GM18907 (cell line): ENCODE results near the gene LTBP1.

ENCODE experiments used
- ATAC-seq: cut with Tn5 transposase; IDR thresholded peaks from one replicate; pipeline ENCODE4 v1.9.1; 2021; ENCODE audit warnings: mild to moderate bottlenecking, moderate library complexity; ENCODE audit not compliant: unreplicated experiment

Gene LTBP1

DNA sequence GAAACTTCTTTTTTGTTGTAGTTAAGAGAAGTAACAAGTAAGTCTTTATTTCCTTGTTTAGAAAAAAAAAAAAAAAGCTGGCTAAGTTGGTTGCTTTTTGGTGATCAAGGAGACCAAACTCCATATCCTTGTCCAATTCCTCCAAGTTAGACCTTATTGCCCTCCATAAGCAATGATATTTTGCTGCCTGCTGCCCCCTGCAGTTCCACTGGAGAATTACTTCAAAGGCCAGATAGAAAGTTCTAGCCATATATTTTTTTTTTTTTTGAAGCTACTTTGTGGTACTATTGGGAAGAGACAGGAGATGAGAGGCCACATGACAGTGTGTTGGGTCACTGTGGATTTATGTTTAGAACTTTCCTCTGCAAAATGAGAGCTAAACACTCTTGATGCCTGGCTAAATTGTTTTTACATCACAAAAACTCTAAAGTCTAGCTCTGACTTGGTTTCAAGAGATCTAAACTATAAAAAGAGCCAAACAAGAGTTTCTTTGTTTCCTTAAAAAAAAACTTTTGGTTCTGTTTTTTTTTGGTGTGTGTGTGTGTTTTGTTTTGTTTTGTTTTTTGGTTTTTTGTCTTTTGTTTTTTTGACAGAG lies 449.0 kb downstream of the LTBP1 start:
- no peak for ATAC-seq

DNA sequence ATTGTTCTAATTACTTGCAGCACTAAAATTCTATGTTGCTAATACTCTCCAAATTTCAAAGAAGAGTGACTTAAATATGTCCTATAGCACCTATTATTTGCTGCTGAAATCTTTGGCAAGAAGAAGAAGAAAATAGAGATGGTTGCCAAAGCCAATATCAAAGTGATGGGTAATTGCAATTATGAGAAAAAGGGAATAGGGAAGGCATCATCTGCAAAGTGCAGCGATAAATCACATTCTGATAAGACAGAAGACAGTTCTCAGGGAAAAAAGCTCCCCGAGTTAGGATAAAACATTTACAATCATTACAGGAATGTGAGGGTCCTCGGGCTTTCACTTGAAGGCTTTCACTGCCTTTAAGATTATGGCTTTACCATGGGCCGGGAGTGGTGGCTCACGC lies 457.6 kb downstream of the LTBP1 start:
- ATAC-seq, result no peak

DNA sequence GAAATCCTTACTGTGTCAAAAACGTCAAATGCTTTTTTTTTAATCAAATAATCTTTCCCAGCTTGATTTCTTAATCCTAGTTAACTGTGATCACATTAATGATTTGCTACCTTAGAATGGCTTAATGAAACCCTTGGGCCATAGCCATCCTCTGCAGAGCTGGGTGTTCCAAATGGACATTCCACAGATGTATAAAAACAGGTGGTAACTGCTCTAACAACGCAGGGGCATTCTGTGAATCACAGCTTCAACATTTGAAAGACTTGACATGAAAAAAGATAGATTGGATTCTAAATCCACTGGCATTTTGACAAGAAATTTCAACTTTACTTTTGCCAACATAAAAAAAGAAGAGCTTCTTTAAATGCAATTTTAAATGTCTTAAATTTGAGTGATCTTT lies 459.9 kb downstream of the LTBP1 start:
- ATAC-seq, result no peak

DNA sequence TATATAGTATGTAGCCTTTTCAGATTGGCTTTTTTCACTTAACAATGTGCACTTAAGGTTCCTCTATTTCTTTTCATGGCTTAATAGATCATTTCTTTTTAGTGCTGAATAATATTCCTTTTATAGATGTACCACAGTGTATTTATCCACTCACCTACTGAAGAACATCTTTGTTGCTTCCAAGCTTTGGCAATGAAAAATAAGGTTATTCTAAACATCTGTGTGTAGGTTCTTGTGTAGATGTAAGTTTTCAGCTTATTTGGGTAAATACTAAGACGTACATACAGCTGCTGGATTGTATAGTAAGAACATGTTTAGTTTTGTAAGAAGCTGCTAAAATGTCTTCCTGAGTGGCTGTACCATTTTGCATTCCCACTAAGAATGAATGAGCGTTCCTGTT lies 461.4 kb downstream of the LTBP1 start:
- no peak for ATAC-seq

DNA sequence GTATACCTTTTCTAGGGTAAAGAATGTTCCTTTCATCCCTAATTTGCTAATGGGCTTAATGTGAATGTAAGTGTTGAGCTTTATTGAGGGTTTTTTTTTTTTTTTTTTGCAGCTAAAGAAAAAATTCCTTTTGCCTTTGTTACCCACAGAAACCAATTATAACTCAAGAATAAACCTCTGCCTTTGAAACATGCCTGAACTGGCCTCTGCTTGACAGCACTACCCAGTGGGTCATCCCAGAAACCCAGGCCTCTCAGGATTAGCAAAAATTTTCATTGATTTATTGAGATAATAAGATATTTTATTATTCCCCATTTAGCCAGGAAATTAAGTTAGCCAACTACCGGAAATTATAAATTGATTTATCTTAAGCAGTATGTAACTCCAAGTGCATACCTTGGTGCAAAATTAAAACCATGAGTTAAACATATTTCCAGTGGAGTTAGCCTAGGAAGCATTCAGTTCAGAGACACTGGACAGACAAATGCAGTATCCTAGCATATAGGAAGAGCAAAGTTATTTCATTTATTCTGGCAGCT lies 462.7 kb downstream of the LTBP1 start:
- no peak for ATAC-seq

DNA sequence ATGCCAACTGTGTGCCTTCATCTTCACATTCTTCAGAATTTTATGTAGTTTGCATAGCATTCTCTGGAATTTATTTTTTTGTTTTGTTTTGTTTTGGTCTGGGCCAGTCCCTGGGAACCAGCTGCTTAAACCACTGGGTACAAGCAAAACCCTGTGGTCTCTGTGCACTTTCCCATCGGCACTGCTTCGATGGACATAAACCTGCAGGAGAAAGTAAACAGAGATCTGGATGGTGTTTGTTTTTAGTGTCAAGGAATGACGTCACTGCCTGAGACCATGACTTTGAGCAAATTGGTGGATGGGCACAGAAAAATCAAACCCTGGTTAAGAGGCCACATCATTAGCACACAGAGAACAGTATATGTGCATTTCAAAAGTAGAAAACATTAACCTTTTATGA lies 465.0 kb downstream of the LTBP1 start:
- ATAC-seq, result no peak

DNA sequence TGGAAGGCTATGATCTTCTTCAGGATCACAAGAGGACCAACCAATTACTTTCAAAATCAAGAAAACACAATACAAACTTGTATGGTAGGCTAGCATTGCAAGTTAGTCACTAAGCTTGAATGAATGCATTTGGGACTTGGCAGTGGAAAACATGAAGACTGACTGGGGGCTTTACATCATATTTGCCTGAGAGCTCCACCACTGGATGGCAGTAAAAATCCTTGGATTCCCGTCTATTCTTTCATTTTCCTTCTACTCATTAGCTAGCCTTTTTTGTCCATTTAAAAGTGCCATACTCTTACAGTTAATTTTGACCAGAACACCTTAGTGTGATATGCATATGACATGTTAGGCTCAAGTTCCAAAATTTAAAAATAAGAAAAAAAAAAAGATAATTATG lies 466.2 kb downstream of the LTBP1 start:
- ATAC-seq, result no peak

DNA sequence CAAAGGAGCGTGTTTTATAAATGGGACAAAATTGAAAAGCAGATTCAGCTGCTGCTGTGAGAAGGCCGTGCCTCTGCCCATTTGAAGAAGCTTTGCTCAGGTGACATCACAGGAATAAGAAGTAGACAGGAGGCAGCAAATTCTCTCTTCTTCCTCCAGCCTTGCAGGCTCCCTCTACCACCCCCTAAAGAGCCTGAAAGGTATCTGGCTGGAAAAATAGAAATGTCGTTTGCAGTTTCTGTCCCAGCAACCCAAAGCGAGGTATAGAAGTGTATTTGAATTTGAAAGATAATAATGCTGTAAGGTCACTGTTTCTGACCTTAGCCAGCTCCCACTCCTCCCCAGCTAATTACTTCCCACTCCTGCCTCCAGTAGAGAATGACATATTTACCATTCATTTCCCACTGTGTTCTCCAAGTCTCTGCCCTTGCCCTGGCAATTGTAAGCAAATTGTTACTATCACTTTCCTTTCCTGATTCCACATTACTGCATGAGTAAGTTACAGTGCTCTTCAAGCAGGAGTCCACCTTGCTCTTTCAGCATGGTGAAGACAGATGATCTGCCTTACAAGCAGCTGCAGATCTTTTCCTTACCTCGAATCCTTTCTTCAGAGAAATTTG lies 472.9 kb downstream of the LTBP1 start:
- ATAC-seq, result no peak

DNA sequence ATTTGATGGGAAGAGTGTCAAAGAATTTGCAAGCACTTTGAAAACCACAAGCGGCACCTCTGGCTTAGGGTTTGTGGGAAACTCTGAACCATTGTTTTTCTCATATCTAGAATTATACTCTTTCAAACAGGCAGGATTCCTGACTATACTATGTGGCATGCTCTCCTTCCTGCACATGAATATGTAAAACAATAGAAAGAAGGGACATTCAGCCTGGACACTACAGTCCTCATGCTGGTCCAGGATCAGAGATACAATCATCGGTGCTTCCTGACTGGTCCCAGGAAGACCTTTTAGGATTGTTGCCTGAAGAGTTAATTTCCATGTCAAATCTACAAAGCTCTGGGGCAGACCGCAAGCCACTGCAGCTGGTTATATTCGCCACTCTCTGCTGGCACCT lies 474.0 kb downstream of the LTBP1 start:
- ATAC-seq, result no peak

DNA sequence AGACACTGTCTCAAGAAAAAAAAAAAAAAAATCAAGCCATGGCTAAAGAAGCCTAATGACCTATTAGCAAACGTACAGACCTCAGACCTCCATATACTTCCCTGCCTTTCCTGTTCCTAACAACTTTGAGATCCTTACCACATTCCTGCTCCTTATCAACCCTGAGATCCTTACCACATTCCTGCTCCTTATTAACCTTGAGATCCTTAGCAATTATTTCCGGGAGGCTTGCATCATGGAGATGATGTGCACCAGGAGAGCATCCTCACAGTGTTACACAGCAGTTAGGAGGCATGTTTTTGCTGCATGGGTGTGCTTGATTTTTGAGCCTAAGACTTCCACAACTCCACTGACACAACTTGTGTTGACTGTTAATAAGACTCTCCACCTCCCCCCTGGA lies 475.1 kb downstream of the LTBP1 start:
- no peak for ATAC-seq

DNA sequence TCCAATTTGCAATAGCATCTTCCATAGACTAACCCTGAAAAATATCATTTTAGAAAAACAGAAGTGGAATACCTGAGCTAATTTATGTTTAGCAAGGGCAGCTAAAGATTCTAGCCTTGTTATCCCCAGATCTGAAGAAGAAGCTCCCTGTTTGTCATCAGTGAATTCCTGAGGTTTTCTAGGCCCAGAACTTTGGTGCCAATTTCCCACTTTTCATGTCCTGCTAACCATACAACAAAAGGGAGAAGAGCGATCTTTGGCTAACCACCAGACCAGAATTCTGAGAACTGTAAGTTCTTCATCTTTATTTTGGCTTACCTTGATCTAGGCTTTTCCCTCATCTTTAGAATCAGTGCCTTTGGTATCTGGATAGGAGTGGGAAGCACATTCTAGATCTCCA lies 478.4 kb downstream of the LTBP1 start:
- no peak for ATAC-seq

DNA sequence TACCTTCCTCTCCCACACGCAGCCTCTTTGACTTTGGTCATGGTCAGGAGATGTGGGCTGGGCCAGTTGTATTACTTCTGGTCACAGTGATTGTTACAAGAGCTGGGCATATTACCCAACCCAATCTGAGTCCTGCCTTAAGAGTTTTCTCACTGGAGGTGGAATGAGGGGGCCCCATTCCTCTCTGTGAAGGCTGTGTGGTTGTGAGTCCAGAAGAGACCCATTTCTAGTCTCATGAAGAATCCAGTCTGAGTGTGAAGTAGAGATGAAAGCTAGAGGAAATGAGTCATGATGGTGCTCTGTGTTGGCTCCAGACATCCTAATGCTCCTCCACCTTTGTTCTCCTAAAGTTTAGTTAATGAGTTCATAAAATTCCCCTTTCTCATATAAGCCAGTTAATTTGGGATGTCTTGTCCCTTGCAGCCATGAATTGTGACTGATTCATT lies 478.9 kb downstream of the LTBP1 start:
- no peak for ATAC-seq

DNA sequence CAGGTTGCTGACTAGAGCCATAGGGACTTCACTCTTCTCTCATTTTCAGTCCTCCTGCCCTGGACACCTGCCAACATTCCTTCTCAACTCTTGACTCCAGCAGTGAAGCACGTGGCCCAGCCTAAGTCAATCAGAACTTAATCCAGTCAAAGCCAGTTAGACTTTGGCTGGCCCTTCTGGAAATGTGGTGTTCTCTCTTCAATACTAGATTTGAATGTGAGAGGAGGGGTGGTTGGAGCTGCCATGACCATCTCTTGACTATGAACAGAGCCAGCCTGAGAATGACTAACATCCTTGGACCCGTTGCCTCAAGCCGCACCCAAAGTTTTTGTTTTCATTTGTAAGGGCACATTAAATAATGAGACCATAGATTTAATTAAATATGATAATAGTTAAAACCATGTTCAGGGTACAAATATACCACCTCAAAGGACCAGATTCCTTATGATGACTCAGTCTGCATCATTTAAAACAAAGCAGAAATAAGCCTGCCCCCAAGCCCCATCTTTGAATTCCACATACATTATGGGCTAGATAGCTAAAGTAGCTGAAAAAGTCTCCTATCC lies 480.0 kb downstream of the LTBP1 start:
- ATAC-seq, result no peak

DNA sequence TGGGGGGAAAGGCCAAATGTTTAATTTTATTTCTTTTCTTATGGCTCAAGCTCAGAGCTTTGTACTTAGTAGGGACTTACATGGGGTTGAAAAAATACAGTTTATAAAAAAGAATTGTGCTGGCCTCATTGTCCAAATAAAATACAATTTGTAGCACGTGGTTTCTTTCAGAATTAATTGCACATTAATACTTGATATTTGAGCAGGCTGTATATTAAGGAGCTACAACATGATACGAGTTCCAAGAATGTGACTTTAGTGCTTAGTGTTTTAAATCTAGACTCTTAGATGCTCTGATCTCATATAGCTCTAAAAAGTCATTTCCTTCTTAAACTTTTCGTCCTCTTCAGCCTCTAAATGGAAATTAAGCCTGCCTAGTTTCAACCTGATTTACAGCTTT lies 483.3 kb downstream of the LTBP1 start:
- ATAC-seq, result no peak

DNA sequence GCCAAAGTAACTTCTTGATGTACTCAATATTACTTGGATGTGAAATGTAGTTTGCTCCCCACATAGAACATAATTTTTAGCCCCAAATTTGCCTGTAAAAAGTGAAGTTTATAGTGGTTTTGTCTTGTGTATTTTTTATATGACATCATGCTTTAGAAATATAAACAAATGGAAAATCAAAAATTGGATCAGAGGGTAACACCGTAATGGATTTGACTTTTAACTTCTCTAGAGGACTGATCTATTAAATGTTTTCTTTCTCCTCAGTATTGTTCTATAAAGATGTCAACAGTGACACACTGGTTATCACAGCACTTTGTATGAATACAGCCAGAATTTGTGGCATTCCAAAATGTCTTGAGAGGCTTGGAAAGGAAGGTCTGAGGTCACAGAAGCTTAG lies 484.1 kb downstream of the LTBP1 start:
- ATAC-seq, result no peak

DNA sequence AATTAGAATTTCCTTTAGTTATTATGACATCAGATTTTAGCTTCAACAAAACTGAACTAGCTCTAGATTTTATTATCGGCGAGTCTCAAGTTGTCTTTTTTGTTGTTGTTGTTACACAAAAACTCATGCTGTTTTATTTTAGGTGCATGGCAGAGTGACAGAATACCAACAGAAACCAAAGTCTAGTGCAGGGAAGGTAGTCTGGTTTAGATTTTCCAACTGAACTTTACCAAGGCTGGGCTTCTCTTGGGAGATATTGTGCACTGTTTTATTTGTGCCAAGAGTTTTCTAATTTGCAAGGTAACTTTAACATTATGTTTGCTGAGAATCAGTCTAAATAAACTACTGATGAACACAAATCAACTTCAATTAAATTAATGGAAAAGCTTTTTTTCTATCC lies 486.1 kb downstream of the LTBP1 start:
- no peak for ATAC-seq

DNA sequence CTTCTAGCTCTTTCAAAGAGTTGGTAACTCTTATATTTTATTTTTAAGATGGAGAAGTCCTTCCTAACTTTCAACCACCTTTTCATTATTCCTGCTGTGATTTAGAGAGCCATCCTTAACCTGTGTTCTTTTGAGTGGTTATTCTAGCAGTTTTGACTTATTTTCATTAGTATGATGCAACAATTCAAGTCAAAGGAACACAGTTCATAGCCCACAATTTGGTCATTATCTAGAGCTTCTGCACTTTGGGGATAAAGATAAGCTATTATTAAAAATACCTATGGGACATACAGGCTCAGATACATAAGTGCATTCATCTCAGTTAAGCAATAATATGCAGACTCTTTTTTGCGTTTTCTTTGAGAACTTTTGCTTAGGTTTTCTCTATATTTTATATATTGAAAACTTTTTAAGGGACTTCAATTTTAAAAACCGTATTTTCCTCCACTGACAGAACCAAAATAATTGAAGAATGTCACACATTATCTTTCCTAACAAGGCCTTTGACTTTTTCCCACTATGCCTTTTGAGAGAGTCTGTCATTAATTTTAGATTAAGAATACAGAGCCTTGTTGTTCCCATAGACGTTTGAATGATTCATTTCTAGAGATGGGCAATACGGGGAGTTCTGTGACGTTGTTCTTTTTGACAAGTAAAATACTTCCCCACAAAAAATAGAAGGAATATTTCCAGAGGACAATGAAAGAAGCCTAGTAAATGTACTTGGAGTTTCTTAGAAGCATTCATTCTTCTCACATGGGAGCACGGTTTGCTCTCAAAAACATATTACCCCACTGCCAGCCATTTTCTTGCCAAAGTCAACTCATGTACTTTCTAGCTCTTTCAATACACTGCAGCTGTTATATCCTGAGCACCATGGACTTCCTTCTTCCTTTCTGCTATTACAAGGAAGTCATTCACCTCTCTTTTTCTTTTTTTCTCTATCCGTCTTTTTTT lies 486.8 kb downstream of the LTBP1 start:
- no peak for ATAC-seq

DNA sequence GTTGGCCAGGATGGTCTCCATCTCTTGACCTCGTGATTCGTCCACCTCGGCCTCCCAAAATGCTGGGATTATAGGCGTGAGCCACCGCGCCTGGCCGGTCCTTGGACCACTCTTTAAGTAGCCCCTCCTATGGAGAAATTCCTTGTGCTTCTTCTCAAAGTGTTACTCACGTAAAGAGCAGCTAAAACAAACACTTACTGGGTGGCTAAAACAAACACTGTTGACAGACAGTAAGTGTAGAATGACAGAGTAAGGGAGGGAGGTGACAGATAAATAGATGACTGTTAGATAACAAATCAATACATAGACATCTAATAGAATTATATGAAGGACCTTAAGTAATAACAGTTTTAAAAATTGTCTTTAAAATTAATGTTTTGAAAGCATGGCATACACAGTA lies 488.8 kb downstream of the LTBP1 start:
- ATAC-seq, result no peak

DNA sequence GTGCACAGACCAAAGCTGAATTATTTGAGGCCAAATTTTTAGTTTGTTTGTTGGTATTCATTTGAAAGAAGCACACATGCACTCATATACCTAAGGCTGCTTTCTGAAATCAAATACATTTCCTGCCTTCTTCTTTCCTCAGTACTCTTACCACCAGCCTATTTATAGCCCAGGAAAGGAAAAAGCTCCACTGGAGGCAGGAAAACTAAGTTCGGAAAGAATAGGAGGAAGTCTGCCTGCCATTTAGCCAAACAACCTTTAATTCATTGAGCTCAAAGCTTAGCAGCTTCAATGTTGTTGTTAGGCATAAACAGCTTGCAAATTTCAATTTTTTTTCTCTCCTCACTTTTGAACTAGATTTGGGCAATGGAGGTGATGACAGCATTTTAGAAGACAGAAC lies 489.3 kb downstream of the LTBP1 start:
- ATAC-seq, result no peak

DNA sequence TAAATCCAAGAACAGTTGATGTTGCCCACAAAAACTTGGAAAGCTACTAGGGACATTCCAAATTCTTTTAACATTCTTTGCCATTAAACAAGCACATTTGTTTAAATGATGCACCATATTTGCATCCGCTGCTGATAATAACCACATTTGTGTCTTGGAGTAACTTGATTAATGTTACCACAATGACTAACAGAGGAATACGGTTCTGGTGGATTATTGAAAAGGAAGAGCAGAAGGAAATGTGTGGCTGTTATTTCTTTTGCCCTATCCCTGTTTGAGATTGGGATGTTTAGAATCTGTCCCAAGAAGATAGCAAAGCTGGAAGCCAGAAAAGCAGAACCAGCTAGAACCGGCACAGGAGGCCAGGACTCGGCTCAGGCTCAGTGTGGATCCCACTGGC lies 490.5 kb downstream of the LTBP1 start:
- no peak for ATAC-seq

DNA sequence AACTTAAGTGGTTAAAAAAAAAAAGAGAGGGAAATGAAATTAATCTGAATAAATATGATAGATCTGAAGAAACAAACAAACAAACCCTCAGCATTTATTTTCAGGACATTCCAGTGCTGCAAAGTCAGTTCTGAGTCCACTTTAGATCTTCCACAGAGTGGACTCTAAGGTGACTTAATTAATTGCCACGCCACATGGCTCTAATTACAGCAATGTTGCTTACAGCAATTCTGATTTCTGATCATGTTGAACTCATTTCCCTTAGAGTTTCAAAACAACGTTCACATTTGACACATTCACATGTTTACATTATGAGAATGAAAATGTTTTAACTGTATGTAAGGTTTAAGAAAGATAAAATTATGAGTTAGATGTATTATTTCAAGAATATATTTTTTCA lies 491.1 kb downstream of the LTBP1 start:
- ATAC-seq, result no peak
